Brain microvascular endothelial cell (primary cell): Measurements from ENCODE around the gene MEGF10.
"Not testable (repeated sequence)": the region's sequence is repeated elsewhere in the genome, so short reads cannot be mapped to it uniquely, and the experiment has no call there.

ENCODE experiments used
- DNase-seq: peaks from one replicate; pipeline ENCODE4 v3.0.0-alpha.2; 2020
- H3K27ac ChIP-seq: fragments of 250-450 bp; sonication (Bioruptor Pico); 2 replicates; pipeline ENCODE4 v1.5.1; 2020; ENCODE audit warnings: mild to moderate bottlenecking, moderate library complexity
- H3K27me3 ChIP-seq: fragments of 250-450 bp; sonication (Bioruptor Pico); replicated peaks from 2 replicates; pipeline ENCODE4 v1.5.1; 2020; ENCODE audit warnings: mild to moderate bottlenecking
- H3K36me3 ChIP-seq: fragments of 250-450 bp; sonication (Bioruptor Pico); replicated peaks from 2 replicates; pipeline ENCODE4 v1.5.1; 2020; ENCODE audit warnings: mild to moderate bottlenecking
- H3K4me3 ChIP-seq: 2 replicates; pipeline ENCODE4 v1.5.1; 2011; ENCODE audit warnings: low read depth, mild to moderate bottlenecking, control low read depth, low read length, moderate library complexity
- in situ Hi-C: cut with HindIII; loops from 2 replicates; pipeline ENCODE4 v1.10.0; 2017; ENCODE audit warnings: low sequenced_read_pairs, low pct_ligation_motif_present
- TF ChIP-seq, protein P1 (sequence below): IDR thresholded peaks from 2 replicates; pipeline ENCODE4 v1.5.1; 2011; ENCODE audit warnings: low read depth, mild to moderate bottlenecking, moderate library complexity, low read length, control low read depth, inconsistent platforms; ENCODE audit errors: missing control alignments

Gene MEGF10

DNA sequence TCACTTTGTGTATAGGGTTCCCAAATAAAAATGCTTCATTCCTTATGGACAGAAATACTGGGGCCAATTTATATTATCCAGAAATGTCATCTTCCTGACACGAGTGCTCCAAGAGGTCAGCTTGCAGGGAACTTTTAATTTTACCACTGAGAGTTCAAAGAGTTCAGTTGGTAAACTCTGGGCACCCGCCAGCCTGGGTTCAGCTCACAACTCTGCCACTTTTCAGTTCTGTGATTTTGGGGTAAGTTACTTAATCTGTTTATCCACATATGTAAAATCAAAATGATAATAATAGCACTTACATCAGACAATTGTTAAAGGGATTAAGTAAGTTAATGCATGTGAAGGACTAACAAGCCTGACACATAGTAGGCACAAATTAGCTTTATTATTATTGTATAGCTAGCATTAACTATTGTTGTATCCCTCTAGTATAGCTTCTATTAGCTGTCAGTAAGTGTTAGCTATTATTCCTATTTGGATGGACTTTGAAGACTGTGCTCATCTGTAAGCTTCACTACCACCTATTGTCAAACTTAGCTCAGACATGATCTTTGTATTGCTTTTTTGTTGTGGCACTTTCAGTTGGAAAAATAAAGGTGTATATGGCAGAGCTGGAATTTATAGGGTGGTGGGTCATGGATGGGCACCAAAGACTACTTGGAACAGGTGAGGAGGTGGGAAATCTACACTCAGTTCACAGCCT lies 1.6 kb downstream of the MEGF10 start:
- Histone ChIP-seq H3K27ac (no peak overlapping the region), H3K36me3 (no peaks in the 10 kb centered on the region), H3K4me3 (peak overlapping the region; percentile 74), H3K27me3 (no peaks in the 10 kb centered on the region)
- DNase-seq = no peak
- TF ChIP-seq, protein P1, sequence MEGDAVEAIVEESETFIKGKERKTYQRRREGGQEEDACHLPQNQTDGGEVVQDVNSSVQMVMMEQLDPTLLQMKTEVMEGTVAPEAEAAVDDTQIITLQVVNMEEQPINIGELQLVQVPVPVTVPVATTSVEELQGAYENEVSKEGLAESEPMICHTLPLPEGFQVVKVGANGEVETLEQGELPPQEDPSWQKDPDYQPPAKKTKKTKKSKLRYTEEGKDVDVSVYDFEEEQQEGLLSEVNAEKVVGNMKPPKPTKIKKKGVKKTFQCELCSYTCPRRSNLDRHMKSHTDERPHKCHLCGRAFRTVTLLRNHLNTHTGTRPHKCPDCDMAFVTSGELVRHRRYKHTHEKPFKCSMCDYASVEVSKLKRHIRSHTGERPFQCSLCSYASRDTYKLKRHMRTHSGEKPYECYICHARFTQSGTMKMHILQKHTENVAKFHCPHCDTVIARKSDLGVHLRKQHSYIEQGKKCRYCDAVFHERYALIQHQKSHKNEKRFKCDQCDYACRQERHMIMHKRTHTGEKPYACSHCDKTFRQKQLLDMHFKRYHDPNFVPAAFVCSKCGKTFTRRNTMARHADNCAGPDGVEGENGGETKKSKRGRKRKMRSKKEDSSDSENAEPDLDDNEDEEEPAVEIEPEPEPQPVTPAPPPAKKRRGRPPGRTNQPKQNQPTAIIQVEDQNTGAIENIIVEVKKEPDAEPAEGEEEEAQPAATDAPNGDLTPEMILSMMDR = no peak
- in situ Hi-C loops = no loop called here

GRCh38 chr5:127293373-127293772 lies 2.8 kb downstream of the MEGF10 start:
- Histone ChIP-seq H3K27me3 (no peaks in the 10 kb centered on the region), H3K36me3 (no peaks in the 10 kb centered on the region), H3K4me3 (no peak overlapping the region), H3K27ac (no peak overlapping the region)
- TF ChIP-seq, protein P1 = no peak
- no peak for DNase-seq
- in situ Hi-C loops = no loop called here

- in situ Hi-C loops = no loop called here
Measured at GRCh38 chr5:127294829-127295228, 4.2 kb downstream of the MEGF10 start.

DNA sequence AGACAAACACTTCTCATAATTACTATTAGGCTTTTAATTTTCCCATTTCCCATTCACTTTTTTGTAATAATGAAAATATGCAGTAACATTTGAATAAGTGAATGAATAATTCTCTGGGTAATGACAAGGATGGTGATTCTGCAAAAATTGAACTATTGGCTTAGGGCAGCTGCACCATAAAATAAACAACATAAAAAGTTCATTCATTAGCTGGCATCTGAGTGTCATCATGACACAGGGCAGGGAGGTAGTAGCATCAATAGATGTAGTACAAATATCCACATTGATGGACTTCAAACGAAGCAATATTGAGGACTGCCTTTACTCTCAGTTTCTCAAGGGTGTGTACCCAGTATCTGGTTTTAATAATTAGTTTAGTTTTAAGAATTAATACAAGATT lies 4.9 kb downstream of the MEGF10 start:
- in situ Hi-C loops = no loop called here
- TF ChIP-seq, protein P1 = no peak
- H3K27me3 ChIP-seq = no peaks in the 10 kb centered on the region
- DNase-seq = no peak
- no peak overlapping the region for H3K27ac ChIP-seq
- H3K36me3 ChIP-seq = no peaks in the 10 kb centered on the region
- H3K4me3 ChIP-seq = no peak overlapping the region

More at GRCh38 chr5:127294829-127295228, 4.2 kb downstream of the MEGF10 start:
- Histone ChIP-seq H3K4me3 (no peak overlapping the region), H3K27ac (no peak overlapping the region), H3K27me3 (no peaks in the 10 kb centered on the region), H3K36me3 (no peaks in the 10 kb centered on the region)
- no peak for DNase-seq
- TF ChIP-seq, protein P1 = no peak

GRCh38 chr5:127296321-127296720 lies 5.7 kb downstream of the MEGF10 start:
- H3K36me3 ChIP-seq = no peaks in the 10 kb centered on the region
- peak; percentile 78 for DNase-seq
- H3K4me3 ChIP-seq = no peak overlapping the region
- in situ Hi-C loops = no loop called here
- TF ChIP-seq, protein P1 = no peak
- H3K27me3 ChIP-seq = no peaks in the 10 kb centered on the region
- H3K27ac ChIP-seq = peak overlapping the region; percentile 36

- H3K27ac ChIP-seq, H3K4me3 ChIP-seq, H3K27me3 ChIP-seq, H3K36me3 ChIP-seq, in situ Hi-C loops: not testable (repeated sequence)
- DNase-seq = peak; percentile 28
Measured at GRCh38 chr5:127296894-127297293, 6.3 kb downstream of the MEGF10 start.
